Kidney (tissue), 14 donors: ENCODE data around the gene CD48. TPM values are rescaled to one million over a fixed set of nuclear protein-coding genes. Genes with fewer than 3 reads are reported as not detected.

Experiments used
- DNase-seq, 5 donors: peaks; one replicate each; pipeline ENCODE4 v3.0.0-alpha.2; 2013 to 2020
- FAIRE-seq: peaks from 2 replicates; lab custom pipeline; 2012; peaks lifted over from hg19 to GRCh38; lab: Jason Lieb, UNC
- H3K27ac ChIP-seq, 2 donors: one replicate each; pipeline ENCODE4 v1.7.0; 2013; ENCODE audit warnings: low read depth in 2 of 2, low read length in 2 of 2, inconsistent platforms in 1 of 2
- H3K27me3 ChIP-seq: one replicate; pipeline ENCODE4 v1.7.1; 2013; ENCODE audit warnings: low read length, inconsistent platforms; ENCODE audit not compliant: control insufficient read depth, insufficient read depth
- H3K36me3 ChIP-seq, 3 donors: one replicate each; pipeline versions ENCODE4 v1.7.0 to v1.7.1; 2013; ENCODE audit warnings: low read length in 3 of 3, control low read depth in 1 of 3, inconsistent platforms in 1 of 3; ENCODE audit not compliant: insufficient read depth in 3 of 3, control insufficient read depth in 2 of 3
- H3K4me1 ChIP-seq, 3 donors: one replicate each; pipeline versions ENCODE4 v1.7.0 to v1.7.1; 2013; ENCODE audit warnings: low read length in 3 of 3, inconsistent platforms in 1 of 3, low read depth in 1 of 3; ENCODE audit not compliant: control insufficient read depth in 2 of 3, insufficient read depth in 2 of 3
- H3K4me3 ChIP-seq, 3 donors: one replicate each; pipeline versions ENCODE4 v1.7.0 to v1.8.1; 2013; ENCODE audit warnings: low read length in 3 of 3, control low read depth in 1 of 3, inconsistent platforms in 1 of 3
- H3K9ac ChIP-seq, 3 donors: one replicate each; pipeline versions ENCODE4 v1.7.0 to v1.7.1; 2013; ENCODE audit warnings: low read length in 3 of 3, control low read depth in 1 of 3, inconsistent platforms in 1 of 3
- H3K9me3 ChIP-seq, 3 donors: one replicate each; pipeline versions ENCODE4 v1.7.0 to v1.7.1; 2013; ENCODE audit warnings: low read length in 3 of 3, control low read depth in 1 of 3, inconsistent platforms in 1 of 3; ENCODE audit not compliant: control insufficient read depth in 2 of 3, insufficient read depth in 1 of 3
- CTCF ChIP-seq: IDR thresholded peaks from 3 replicates; pipeline ENCODE4 v1.5.1; 2012; ENCODE audit warnings: mild to moderate bottlenecking, moderate library complexity, borderline replicate concordance; ENCODE audit not compliant: insufficient read depth; ENCODE audit errors: extremely low read depth
- intact Hi-C: fragments of 100-400 bp; cut with DNase I; formaldehyde crosslinking; loops from one replicate; pipeline ENCODE4 v1.11.1; 2022
- polyA plus RNA-seq: library from polyadenylated mRNA; stranded (reverse); fragments of 350-450 nt; fragmentation: Illumina TruSeq; extraction: RNeasy Lipid Tissue Mini Kit (QIAGEN cat#74804); gene quantifications from one replicate; pipeline ENCODE4 v1.2.3, GENCODE V29; 2014; ENCODE audit warnings: low read depth, low replicate concordance; ENCODE audit not compliant: insufficient read depth
- total RNA-seq: library from RNA; stranded (reverse); fragmentation: NEBNext Ultra II Directional; extraction: Animal tissue kit (Norgen Biotek cat#: 25700); gene quantifications from one replicate; pipeline ENCODE4 v1.2.1, GENCODE V29; 2021
- donor health status: control.
- donor health status: control.
- donor health status: control.
- donor health status: control.
- donor health status: control.
- donor health status: DM: yes; HTN: yes; CAD: no.
- donor health status: Normal renal cell carcinoma (clear cell type).

CD48 gene
- total and polyA plus RNA-seq, 2 donors from 2014 or later = 3.2 to 20.5 TPM

- H3K4me3 ChIP-seq = no peak overlapping the region
- no peaks in the 10 kb centered on the region for H3K27me3 ChIP-seq
- DNase-seq (no peak), FAIRE-seq (no peak)
- H3K27ac ChIP-seq = no peak overlapping the region
- intact Hi-C loops = no loop called here
- no peak overlapping the region for H3K9ac ChIP-seq
- H3K36me3 ChIP-seq = no peaks in the 10 kb centered on the region
- no peaks in the 10 kb centered on the region for H3K4me1 ChIP-seq
- TF ChIP-seq CTCF = no peak
- peaks cover 0 to 4% (median 0%) of the 10 kb centered on the region in 3 donors for H3K9me3 ChIP-seq
Observed at GRCh38 chr1:160659566-160659965, 52.1 kb downstream of the CD48 start.

- H3K27ac ChIP-seq = no peak overlapping the region
- H3K36me3 ChIP-seq = no peaks in the 10 kb centered on the region
- DNase-seq = no peak
- no peaks in the 10 kb centered on the region for H3K27me3 ChIP-seq
- no peaks in the 10 kb centered on the region for H3K4me1 ChIP-seq
- intact Hi-C loops = no loop called here
- no peak for TF ChIP-seq CTCF
- no peak overlapping the region for H3K9ac ChIP-seq
- no peak overlapping the region for H3K4me3 ChIP-seq
- H3K9me3 ChIP-seq = peaks cover 0 to 4% (median 0%) of the 10 kb centered on the region in 3 donors
- no peak for FAIRE-seq
Observed at GRCh38 chr1:160658814-160659193, 52.8 kb downstream of the CD48 start.

- Histone ChIP-seq H3K27ac (no peak overlapping the region), H3K4me3 (no peak overlapping the region), H3K36me3 (no peaks in the 10 kb centered on the region), H3K9ac (no peak overlapping the region), H3K9me3 (peaks cover 0 to 4% (median 0%) of the 10 kb centered on the region in 3 donors), H3K4me1 (no peaks in the 10 kb centered on the region), H3K27me3 (no peaks in the 10 kb centered on the region)
- DNase-seq (no peak), FAIRE-seq (no peak)
- intact Hi-C loops = no loop called here
- TF ChIP-seq CTCF = no peak
Observed at GRCh38 chr1:160658162-160658813, 53.3 kb downstream of the CD48 start.

- Histone ChIP-seq H3K9me3 (peaks cover 0 to 4% (median 0%) of the 10 kb centered on the region in 3 donors), H3K4me3 (no peak overlapping the region), H3K27ac (no peak overlapping the region), H3K4me1 (no peaks in the 10 kb centered on the region), H3K9ac (no peak overlapping the region), H3K36me3 (no peaks in the 10 kb centered on the region), H3K27me3 (no peaks in the 10 kb centered on the region)
- FAIRE-seq (peak; percentile 19), DNase-seq (no peak)
- intact Hi-C loops = no loop called here
- no peak for TF ChIP-seq CTCF
Observed at GRCh38 chr1:160657250-160657781, 54.3 kb downstream of the CD48 start.
